Astrocyte (in vitro differentiated cells and primary cell): Measurements from ENCODE around the gene ESRRA. TPM values are rescaled to one million over a fixed set of nuclear protein-coding genes. Genes with fewer than 3 reads are reported as not detected.

Experiments used
- DNase-seq: peaks from one replicate; pipeline ENCODE4 v3.0.0-alpha.2; 2010; ENCODE audit warnings: low read depth
- FAIRE-seq: peaks from 2 replicates; lab custom pipeline; 2011; peaks lifted over from hg19 to GRCh38; lab: Jason Lieb, UNC
- H2AFZ ChIP-seq: 2 replicates; pipeline ENCODE4 v1.6.0; 2012; ENCODE audit warnings: low read depth, low read length, inconsistent platforms
- H3K27ac ChIP-seq: 2 replicates; pipeline ENCODE4 v1.5.1; 2011; ENCODE audit warnings: low read depth, low read length, inconsistent platforms
- H3K27me3 ChIP-seq: 2 replicates; pipeline ENCODE4 v1.6.0; 2011; ENCODE audit warnings: low read length, inconsistent platforms; ENCODE audit not compliant: insufficient read depth
- H3K36me3 ChIP-seq: 2 replicates; pipeline ENCODE4 v1.5.1; 2011; ENCODE audit warnings: low read length, inconsistent platforms; ENCODE audit not compliant: insufficient read depth
- H3K4me1 ChIP-seq: 2 replicates; pipeline ENCODE4 v1.5.1; 2011; ENCODE audit warnings: low read length, inconsistent platforms; ENCODE audit not compliant: insufficient read depth
- H3K4me2 ChIP-seq: 2 replicates; pipeline ENCODE4 v1.6.0; 2012; ENCODE audit warnings: low read length, inconsistent platforms
- H3K4me3 ChIP-seq: 2 replicates; pipeline ENCODE4 v1.5.1; 2011; ENCODE audit warnings: low read depth, mild to moderate bottlenecking, low read length, inconsistent platforms; ENCODE audit not compliant: insufficient read depth
- H3K79me2 ChIP-seq: 2 replicates; pipeline ENCODE4 v1.6.0; 2012; ENCODE audit warnings: mild to moderate bottlenecking, low read length, inconsistent platforms; ENCODE audit not compliant: insufficient read depth
- H3K9ac ChIP-seq: 2 replicates; pipeline ENCODE4 v1.6.0; 2012; ENCODE audit warnings: mild to moderate bottlenecking, low read length, inconsistent platforms
- H3K9me3 ChIP-seq: 2 replicates; pipeline ENCODE4 v1.5.1; 2012; ENCODE audit warnings: low read depth, mild to moderate bottlenecking, low read length, inconsistent platforms; ENCODE audit not compliant: insufficient read depth
- H4K20me1 ChIP-seq: 2 replicates; pipeline ENCODE4 v1.6.0; 2012; ENCODE audit warnings: low read length, inconsistent platforms; ENCODE audit not compliant: insufficient read depth
- H3K27ac Mint-ChIP-seq: one replicate; pipeline ENCODE4 v1.8.0; 2021; ENCODE audit warnings: mild to moderate bottlenecking, mixed read lengths; ENCODE audit not compliant: unreplicated experiment
- H3K27me3 Mint-ChIP-seq: one replicate; pipeline ENCODE4 v1.8.0; 2021; ENCODE audit warnings: low read depth, mixed read lengths; ENCODE audit not compliant: unreplicated experiment
- H3K36me3 Mint-ChIP-seq: one replicate; pipeline ENCODE4 v1.8.0; 2021; ENCODE audit warnings: low read depth, mixed read lengths; ENCODE audit not compliant: unreplicated experiment
- H3K4me1 Mint-ChIP-seq: one replicate; pipeline ENCODE4 v1.8.0; 2021; ENCODE audit warnings: low read depth, mixed read lengths; ENCODE audit not compliant: unreplicated experiment
- H3K4me3 Mint-ChIP-seq: one replicate; pipeline ENCODE4 v1.8.0; 2021; ENCODE audit warnings: mild to moderate bottlenecking, moderate library complexity, mixed read lengths; ENCODE audit not compliant: unreplicated experiment
- H3K9me3 Mint-ChIP-seq: one replicate; pipeline ENCODE4 v1.8.0; 2021; ENCODE audit warnings: mild to moderate bottlenecking, mixed read lengths; ENCODE audit not compliant: unreplicated experiment
- EZH2 ChIP-seq: IDR thresholded peaks from 2 replicates; pipeline ENCODE4 v1.6.1; 2012; ENCODE audit warnings: mild to moderate bottlenecking, low read length, inconsistent platforms; ENCODE audit not compliant: insufficient read depth
- total RNA-seq: library from RNA; stranded (reverse); gene quantifications from 2 replicates; pipeline ENCODE4 v1.2.1, GENCODE V29; 2021
- TF ChIP-seq, protein P1 (sequence below): IDR thresholded peaks from 2 replicates; pipeline ENCODE4 v1.5.1; 2011; ENCODE audit warnings: low read depth, mild to moderate bottlenecking, inconsistent platforms, low read length, moderate library complexity; ENCODE audit not compliant: insufficient read depth

The ESRRA gene
- total RNA-seq, 1 donor from 2014 or later, result 26.3 TPM

DNA sequence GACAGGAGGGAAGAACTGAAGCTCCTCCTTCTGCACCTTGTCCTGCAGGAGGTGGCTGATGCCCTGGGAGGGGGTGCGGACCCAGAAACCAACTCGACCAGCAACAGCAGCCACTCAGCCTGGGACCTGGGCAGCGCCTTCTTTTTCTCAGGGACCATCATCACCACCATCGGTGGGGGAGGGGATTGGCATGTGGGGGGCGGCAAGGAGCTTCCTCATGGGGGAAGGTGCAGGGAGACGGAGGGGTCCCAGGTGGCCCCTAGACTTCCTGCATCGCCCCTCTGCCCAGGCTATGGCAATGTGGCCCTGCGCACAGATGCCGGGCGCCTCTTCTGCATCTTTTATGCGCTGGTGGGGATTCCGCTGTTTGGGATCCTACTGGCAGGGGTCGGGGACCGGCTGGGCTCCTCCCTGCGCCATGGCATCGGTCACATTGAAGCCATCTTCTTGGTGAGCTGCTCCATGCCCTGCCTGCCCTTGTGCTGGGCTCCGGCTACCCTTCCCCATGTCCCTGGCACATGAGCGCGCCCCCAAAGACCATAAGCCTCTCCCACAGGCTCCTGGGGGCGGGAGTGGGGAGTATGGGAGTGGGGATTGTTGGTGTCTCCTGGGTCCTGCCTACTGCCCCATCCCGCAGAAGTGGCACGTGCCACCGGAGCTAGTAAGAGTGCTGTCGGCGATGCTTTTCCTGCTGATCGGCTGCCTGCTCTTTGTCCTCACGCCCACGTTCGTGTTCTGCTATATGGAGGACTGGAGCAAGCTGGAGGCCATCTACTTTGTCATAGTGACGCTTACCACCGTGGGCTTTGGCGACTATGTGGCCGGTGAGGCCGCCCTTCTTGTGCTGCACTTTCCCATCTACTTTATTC is 8.3 kb upstream of the ESRRA start:
- no peaks in the 10 kb centered on the region for H3K36me3 Mint-ChIP-seq
- Histone ChIP-seq H3K79me2 (no peaks in the 10 kb centered on the region), H3K36me3 (no peaks in the 10 kb centered on the region), H3K4me2 (no peak overlapping the region), H3K4me1 (peaks cover 11% of the 10 kb centered on the region), H3K9me3 (no peaks in the 10 kb centered on the region), H4K20me1 (peaks cover 15% of the 10 kb centered on the region), H3K9ac (no peak overlapping the region), H3K4me3 (no peak overlapping the region), H3K27ac (no peak overlapping the region), H3K27me3 (peaks cover 79% of the 10 kb centered on the region), H2AFZ (no peak overlapping the region)
- H3K4me1 Mint-ChIP-seq, result peaks cover 10% of the 10 kb centered on the region
- H3K27ac Mint-ChIP-seq, result no peak overlapping the region
- no peaks in the 10 kb centered on the region for H3K9me3 Mint-ChIP-seq
- H3K27me3 Mint-ChIP-seq, result peaks cover 69% of the 10 kb centered on the region
- TF ChIP-seq, protein P1, sequence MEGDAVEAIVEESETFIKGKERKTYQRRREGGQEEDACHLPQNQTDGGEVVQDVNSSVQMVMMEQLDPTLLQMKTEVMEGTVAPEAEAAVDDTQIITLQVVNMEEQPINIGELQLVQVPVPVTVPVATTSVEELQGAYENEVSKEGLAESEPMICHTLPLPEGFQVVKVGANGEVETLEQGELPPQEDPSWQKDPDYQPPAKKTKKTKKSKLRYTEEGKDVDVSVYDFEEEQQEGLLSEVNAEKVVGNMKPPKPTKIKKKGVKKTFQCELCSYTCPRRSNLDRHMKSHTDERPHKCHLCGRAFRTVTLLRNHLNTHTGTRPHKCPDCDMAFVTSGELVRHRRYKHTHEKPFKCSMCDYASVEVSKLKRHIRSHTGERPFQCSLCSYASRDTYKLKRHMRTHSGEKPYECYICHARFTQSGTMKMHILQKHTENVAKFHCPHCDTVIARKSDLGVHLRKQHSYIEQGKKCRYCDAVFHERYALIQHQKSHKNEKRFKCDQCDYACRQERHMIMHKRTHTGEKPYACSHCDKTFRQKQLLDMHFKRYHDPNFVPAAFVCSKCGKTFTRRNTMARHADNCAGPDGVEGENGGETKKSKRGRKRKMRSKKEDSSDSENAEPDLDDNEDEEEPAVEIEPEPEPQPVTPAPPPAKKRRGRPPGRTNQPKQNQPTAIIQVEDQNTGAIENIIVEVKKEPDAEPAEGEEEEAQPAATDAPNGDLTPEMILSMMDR, result no peak
- peak; percentile 78 for TF ChIP-seq EZH2
- FAIRE-seq (no peak), DNase-seq (no peak)
- H3K4me3 Mint-ChIP-seq, result peak overlapping the region; percentile 45

DNA sequence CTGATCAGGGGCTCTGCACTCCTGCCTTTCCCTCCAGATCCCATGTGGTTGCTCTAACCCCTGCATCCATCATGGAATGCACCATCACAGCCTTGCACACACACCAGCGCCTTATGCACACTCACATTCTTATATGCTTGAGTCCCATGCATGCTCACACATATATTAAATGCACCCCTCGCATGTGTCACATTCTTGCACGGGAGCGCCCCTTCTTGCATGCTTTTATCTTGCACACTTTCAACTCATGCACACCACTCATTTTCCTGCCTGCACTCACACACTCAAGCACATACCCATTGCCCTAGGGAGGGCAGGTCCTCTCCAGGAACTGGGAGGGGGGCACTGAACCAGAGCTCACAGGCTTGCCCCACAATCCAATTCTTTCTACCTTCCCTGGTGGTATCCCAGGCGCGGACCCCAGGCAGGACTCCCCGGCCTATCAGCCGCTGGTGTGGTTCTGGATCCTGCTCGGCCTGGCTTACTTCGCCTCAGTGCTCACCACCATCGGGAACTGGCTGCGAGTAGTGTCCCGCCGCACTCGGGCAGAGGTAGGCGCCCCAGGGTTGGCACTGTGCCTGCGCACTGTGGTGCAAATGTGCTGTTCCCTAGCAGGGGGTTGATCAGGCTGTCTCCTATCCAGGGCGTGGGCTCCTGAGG is 7.5 kb upstream of the ESRRA start:
- DNase-seq (no peak), FAIRE-seq (no peak)
- Histone ChIP-seq H3K79me2 (no peaks in the 10 kb centered on the region), H3K4me3 (no peak overlapping the region), H4K20me1 (peaks cover 11% of the 10 kb centered on the region), H3K9me3 (no peaks in the 10 kb centered on the region), H3K4me1 (peaks cover 11% of the 10 kb centered on the region), H3K9ac (no peak overlapping the region), H2AFZ (no peak overlapping the region), H3K27me3 (peaks cover 71% of the 10 kb centered on the region), H3K27ac (no peak overlapping the region), H3K36me3 (no peaks in the 10 kb centered on the region), H3K4me2 (no peak overlapping the region)
- Mint-ChIP-seq H3K27ac (no peak overlapping the region), H3K27me3 (peaks cover 66% of the 10 kb centered on the region), H3K4me3 (peak overlapping the region; percentile 45), H3K36me3 (no peaks in the 10 kb centered on the region), H3K4me1 (peaks cover 10% of the 10 kb centered on the region), H3K9me3 (no peaks in the 10 kb centered on the region)
- TF ChIP-seq, protein P1, result no peak
- peak; percentile 72 for TF ChIP-seq EZH2
